ENCODE results near the gene NAV2. TPM values are rescaled to one million over a fixed set of nuclear protein-coding genes. Genes with fewer than 3 reads are reported as not detected.

NAV2 gene
- total and polyA plus RNA-seq, 2 donors (not counting 1 experiment from before 2014, with no cell fraction given): 8.1 to 14.0 TPM

GRCh38 chr11:19805827-19806226 is 93.2 kb downstream of the NAV2 start:
- no peaks in the 10 kb centered on the region for H4K20me1 ChIP-seq (ENCODE audit: control insufficient read depth, extremely low read depth, insufficient read depth, low read length)
- no peak overlapping the region for H3K4me2 ChIP-seq (ENCODE audit: extremely low read depth, insufficient read depth, low read length)
- H3K9ac ChIP-seq (ENCODE audit: insufficient read depth, low read length): no peak overlapping the region
- no peaks in the 10 kb centered on the region for H3K27me3 ChIP-seq (ENCODE audit: control insufficient read depth, insufficient read depth, low read length)
- H3K4me1 ChIP-seq (ENCODE audit: control insufficient read depth, extremely low read depth, insufficient read depth, low read length): no peaks in the 10 kb centered on the region
- H3K4me3 ChIP-seq (replicated peaks in 1 of 4; ENCODE audit: control extremely low read depth in 1 of 4, insufficient read depth in 1 of 4, low read depth in 3 of 4, low read length in 4 of 4): no peak overlapping the region
- no peaks in the 10 kb centered on the region for H3K9me3 ChIP-seq (ENCODE audit: control insufficient read depth, insufficient read depth, low read depth, low read length)
- no peak overlapping the region for H3K27ac ChIP-seq (ENCODE audit: insufficient read depth, low read length)
- no peak overlapping the region for H2AFZ ChIP-seq (ENCODE audit: low read length)
- DNase-seq (ENCODE audit: low read depth in 2 of 2): peak in 1 of 2 donors; percentile 36
- TF ChIP-seq EZH2 (IDR thresholded peaks at IDR 0.05; ENCODE audit: low read length, missing control alignments): no peak
- TF ChIP-seq CTCF (conservative IDR thresholded peaks at IDR 0.05 in 1 of 2, IDR thresholded peaks at IDR 0.05 in 1 of 2; ENCODE audit: low read depth in 1 of 2, low read length in 2 of 2): no peak
- peaks cover 2% of the 10 kb centered on the region for H3K36me3 ChIP-seq (ENCODE audit: control insufficient read depth, insufficient read depth, low read length)
- H3K79me2 ChIP-seq (ENCODE audit: control insufficient read depth, insufficient read depth, low read length): peaks cover 84% of the 10 kb centered on the region

- H3K4me1 ChIP-seq (ENCODE audit: control insufficient read depth, extremely low read depth, insufficient read depth, low read length): no peaks in the 10 kb centered on the region
- H3K36me3 ChIP-seq (ENCODE audit: control insufficient read depth, insufficient read depth, low read length): peaks cover 2% of the 10 kb centered on the region
- peaks cover 84% of the 10 kb centered on the region for H3K79me2 ChIP-seq (ENCODE audit: control insufficient read depth, insufficient read depth, low read length)
Observed at GRCh38 chr11:19806251-19806650, 93.6 kb downstream of the NAV2 start.

More at GRCh38 chr11:19806251-19806650, 93.6 kb downstream of the NAV2 start:
- H3K9me3 ChIP-seq (ENCODE audit: control insufficient read depth, insufficient read depth, low read depth, low read length): no peaks in the 10 kb centered on the region
- no peak overlapping the region for H3K4me2 ChIP-seq (ENCODE audit: extremely low read depth, insufficient read depth, low read length)
- no peak overlapping the region for H3K27ac ChIP-seq (ENCODE audit: insufficient read depth, low read length)
- no peaks in the 10 kb centered on the region for H3K27me3 ChIP-seq (ENCODE audit: control insufficient read depth, insufficient read depth, low read length)
- DNase-seq (ENCODE audit: low read depth in 2 of 2): no peak
- H3K9ac ChIP-seq (ENCODE audit: insufficient read depth, low read length): no peak overlapping the region
- no peak overlapping the region for H3K4me3 ChIP-seq (replicated peaks in 1 of 4; ENCODE audit: control extremely low read depth in 1 of 4, insufficient read depth in 1 of 4, low read depth in 3 of 4, low read length in 4 of 4)
- H4K20me1 ChIP-seq (ENCODE audit: control insufficient read depth, extremely low read depth, insufficient read depth, low read length): no peaks in the 10 kb centered on the region
- TF ChIP-seq CTCF (conservative IDR thresholded peaks at IDR 0.05 in 1 of 2, IDR thresholded peaks at IDR 0.05 in 1 of 2; ENCODE audit: low read depth in 1 of 2, low read length in 2 of 2): no peak
- no peak for TF ChIP-seq EZH2 (IDR thresholded peaks at IDR 0.05; ENCODE audit: low read length, missing control alignments)
- no peak overlapping the region for H2AFZ ChIP-seq (ENCODE audit: low read length)
